H1 (cell line): ENCODE results near the gene NDUFA8. TPM values are rescaled to one million over a fixed set of nuclear protein-coding genes. Genes with fewer than 3 reads are reported as not detected.
A peak's percentile ranks its signal among the peaks of the same experiment; 100 is the strongest.

Experiments used
- CTCF ChIA-PET: fragments of 300-600 bp; sonication (Branson Sonifier 250); formaldehyde crosslinking; loops from one replicate; lab custom pipeline; 2021; ENCODE audit not compliant: partially characterized antibody; lab: Charles Lee
- POLR2A ChIA-PET: fragments of 300-600 bp; sonication (Branson Sonifier 250); formaldehyde crosslinking; loops from one replicate; lab custom pipeline; 2021; ENCODE audit warnings: inconsistent platforms; ENCODE audit not compliant: partially characterized antibody; lab: Charles Lee
- DNase-seq, 2 experiments: peaks; one replicate each; pipeline versions ENCODE4 v3.0.0 to v3.0.0-alpha.2; 2010 to 2022; ENCODE audit warnings: low spot score in 2 of 2, low read depth in 1 of 2, mixed read lengths in 1 of 2
- FAIRE-seq: peaks from 2 replicates; lab custom pipeline; 2011; peaks lifted over from hg19 to GRCh38; lab: Jason Lieb, UNC
- H2AFZ ChIP-seq: 2 replicates; pipeline ENCODE4 v1.8.1; 2012; ENCODE audit warnings: low read length, inconsistent platforms
- H2AK5ac ChIP-seq: 2 replicates; pipeline ENCODE4 v1.6.1; 2013; ENCODE audit warnings: low read depth, low read length
- H2BK120ac ChIP-seq: replicated peaks from 2 replicates; pipeline ENCODE3; 2013; ENCODE audit warnings: low read depth, low read length, inconsistent platforms
- H2BK12ac ChIP-seq: 2 replicates; pipeline ENCODE4 v1.6.1; 2013; ENCODE audit warnings: low read depth, low read length
- H2BK15ac ChIP-seq: 2 replicates; pipeline ENCODE4 v1.6.1; 2013; ENCODE audit warnings: low read length
- H2BK20ac ChIP-seq: 2 replicates; pipeline ENCODE4 v1.6.1; 2013; ENCODE audit warnings: low read length
- H2BK5ac ChIP-seq: 2 replicates; pipeline ENCODE4 v1.6.1; 2013; ENCODE audit warnings: low read depth, low read length
- H3K14ac ChIP-seq: 2 replicates; pipeline ENCODE4 v1.6.1; 2013; ENCODE audit warnings: inconsistent platforms; ENCODE audit not compliant: insufficient read length
- H3K18ac ChIP-seq: 2 replicates; pipeline ENCODE4 v1.6.1; 2013; ENCODE audit warnings: low read length; ENCODE audit errors: extremely low read depth
- H3K23ac ChIP-seq: 2 replicates; pipeline ENCODE4 v1.6.1; 2013; ENCODE audit warnings: inconsistent platforms; ENCODE audit not compliant: insufficient read length
- H3K23me2 ChIP-seq: 2 replicates; pipeline ENCODE4 v1.6.1; 2013; ENCODE audit warnings: low read depth, low read length
- H3K27ac ChIP-seq: 2 replicates; pipeline ENCODE4 v1.6.1; 2011; ENCODE audit warnings: low read depth, low read length, inconsistent platforms
- H3K27me3 ChIP-seq, 4 experiments: replicated peaks in 1 of 4; 1 replicate in 1 of 4; 2 replicates in 3 of 4; pipeline versions ENCODE4 v1.6.1 to v1.8.1; 2011 to 2013; ENCODE audit warnings: low read length in 3 of 4, mild to moderate bottlenecking in 3 of 4, inconsistent platforms in 2 of 4, mixed read lengths in 2 of 4, moderate library complexity in 1 of 4; ENCODE audit not compliant: control insufficient read depth in 3 of 4, insufficient read depth in 3 of 4; ENCODE audit errors: extremely low read depth in 1 of 4
- H3K36me3 ChIP-seq, 4 experiments: 2 replicates each; pipeline versions ENCODE4 v1.6.1 to v1.8.1; 2011 to 2013; ENCODE audit warnings: mild to moderate bottlenecking in 4 of 4, low read length in 3 of 4, moderate library complexity in 2 of 4, control low read depth in 1 of 4, inconsistent platforms in 1 of 4; ENCODE audit not compliant: insufficient read depth in 4 of 4, control insufficient read depth in 2 of 4
- H3K4ac ChIP-seq: replicated peaks from 2 replicates; pipeline ENCODE3; 2013; ENCODE audit warnings: low read length, low read depth, mixed read lengths, inconsistent platforms; ENCODE audit not compliant: insufficient read length
- H3K4me1 ChIP-seq, 4 experiments: replicated peaks in 1 of 4; 1 replicate in 1 of 4; 2 replicates in 3 of 4; pipeline versions ENCODE4 v1.6.1 to v1.8.1; 2011 to 2013; ENCODE audit warnings: low read length in 3 of 4, inconsistent platforms in 2 of 4, mixed read lengths in 1 of 4; ENCODE audit not compliant: insufficient read depth in 4 of 4, control insufficient read depth in 3 of 4
- H3K4me2 ChIP-seq, 2 experiments: 2 replicates each; pipeline versions ENCODE4 v1.6.1 to v1.8.1; 2011 to 2013; ENCODE audit warnings: low read depth in 2 of 2, low read length in 2 of 2, control low read depth in 1 of 2, inconsistent platforms in 1 of 2, mild to moderate bottlenecking in 1 of 2; ENCODE audit not compliant: insufficient read depth in 1 of 2
- H3K4me3 ChIP-seq, 4 experiments: fragments of 200-600, 300-600 bp in 1 of 4; sonication (generic), shearing (Covaris generic), sonication (Bioruptor Twin) in 1 of 4; 2 replicates each; pipeline versions ENCODE4 v1.5.1 to v1.8.1; 2011 to 2016; ENCODE audit warnings: low read length in 4 of 4, low read depth in 3 of 4, control low read depth in 2 of 4, inconsistent platforms in 2 of 4, mild to moderate bottlenecking in 2 of 4, mixed read lengths in 1 of 4, moderate library complexity in 1 of 4; ENCODE audit not compliant: insufficient read depth in 2 of 4; ENCODE audit errors: extremely low read depth in 1 of 4
- H3K56ac ChIP-seq: replicated peaks from 2 replicates; pipeline ENCODE3; 2013; ENCODE audit warnings: low read depth, mild to moderate bottlenecking, mixed read lengths, low read length, inconsistent platforms; ENCODE audit not compliant: insufficient read length
- H3K79me1 ChIP-seq: 2 replicates; pipeline ENCODE4 v1.6.1; 2013; ENCODE audit warnings: low read depth, low read length, control low read depth
- H3K79me2 ChIP-seq, 2 experiments: 2 replicates each; pipeline versions ENCODE4 v1.6.1 to v1.8.1; 2012 to 2013; ENCODE audit warnings: low read length in 2 of 2, mild to moderate bottlenecking in 2 of 2, inconsistent platforms in 1 of 2; ENCODE audit not compliant: insufficient read depth in 2 of 2, control insufficient read depth in 1 of 2
- H3K9ac ChIP-seq, 4 experiments: replicated peaks in 1 of 4; 1 replicate in 1 of 4; 2 replicates in 3 of 4; pipeline versions ENCODE4 v1.6.1 to v1.8.1; 2011 to 2013; ENCODE audit warnings: low read depth in 3 of 4, low read length in 3 of 4, control low read depth in 2 of 4, mild to moderate bottlenecking in 2 of 4, moderate library complexity in 2 of 4, inconsistent platforms in 1 of 4; ENCODE audit errors: extremely low read depth in 1 of 4
- H3K9me3 ChIP-seq, 2 experiments: 2 replicates each; pipeline versions ENCODE4 v1.6.1 to v1.8.1; 2012 to 2013; ENCODE audit warnings: mild to moderate bottlenecking in 2 of 2, moderate library complexity in 2 of 2, control low read depth in 1 of 2, inconsistent platforms in 1 of 2, low read depth in 1 of 2, low read length in 1 of 2, mixed read lengths in 1 of 2; ENCODE audit not compliant: insufficient read depth in 2 of 2
- H4K20me1 ChIP-seq, 2 experiments: replicated peaks in 1 of 2; 2 replicates each; pipeline versions ENCODE3 to v1.8.1; 2011 to 2013; ENCODE audit warnings: inconsistent platforms in 2 of 2, low read length in 2 of 2, mild to moderate bottlenecking in 1 of 2; ENCODE audit not compliant: insufficient read depth in 2 of 2, control insufficient read depth in 1 of 2
- H4K5ac ChIP-seq: 2 replicates; pipeline ENCODE4 v1.6.1; 2013; ENCODE audit warnings: low read length, low read depth, mixed read lengths, inconsistent platforms; ENCODE audit not compliant: insufficient read length
- H4K8ac ChIP-seq: 2 replicates; pipeline ENCODE4 v1.8.0; 2013; ENCODE audit warnings: mild to moderate bottlenecking, moderate library complexity, low read length, inconsistent platforms; ENCODE audit not compliant: insufficient read depth; ENCODE audit errors: extremely low read depth
- H4K91ac ChIP-seq: replicated peaks from 2 replicates; pipeline ENCODE3; 2013; ENCODE audit warnings: low read length, mixed read lengths, inconsistent platforms; ENCODE audit not compliant: insufficient read length
- MAFK ChIP-seq: IDR thresholded peaks from 2 replicates; pipeline ENCODE4 v1.6.1; 2012; ENCODE audit warnings: low read depth, mild to moderate bottlenecking, improper control_type of control experiment, low read length
- WGBS, 2 experiments: shearing (Covaris generic) in 1 of 2; methylation state at CpG; one replicate each; pipeline versions ENCODE4 v1.1.6 to v1.1.7; 2013 to 2015; ENCODE audit warnings: low lambda C conversion rate in 2 of 2, mixed read lengths in 2 of 2, inconsistent platforms in 1 of 2, low coverage in 1 of 2, missing lambda C conversion rate in 1 of 2; ENCODE audit not compliant: insufficient replicate concordance in 2 of 2, insufficient coverage in 1 of 2, insufficient read length in 1 of 2; ENCODE audit errors: extremely low coverage in 1 of 2, missing lambda C conversion rate in 1 of 2; 5-methylcytosine and 5-hydroxymethylcytosine counted together
- polyA plus RNA-seq, 7 experiments: library from polyadenylated mRNA; depleted of rRNA in 3 of 7; stranded (reverse) in 5 of 7; unstranded in 2 of 7; fragments of >200 nt in 5 of 7; fragments of 200-250 nt in 2 of 7; gene quantifications; 1 replicate in 5 of 7; 2 replicates in 1 of 7; 4 replicates in 1 of 7; pipeline versions ENCODE4 v1.2.1 to v1.2.3, GENCODE V29; 2011 to 2013; ENCODE audit warnings: missing spikeins in 2 of 7, mixed read lengths in 2 of 7
- total RNA-seq: library from RNA; stranded (reverse); fragmentation: NEBNext Ultra II Directional; extraction: Animal tissue kit (Norgen Biotek cat#: 25700); gene quantifications from 2 replicates; pipeline ENCODE4 v1.2.1, GENCODE V29; 2021

NDUFA8 gene
- total and polyA plus RNA-seq, 2 of the 8 experiments (the other 6 are each of a cell fraction or from before 2014, with no cell fraction given): 61.0 to 73.8 TPM

DNA sequence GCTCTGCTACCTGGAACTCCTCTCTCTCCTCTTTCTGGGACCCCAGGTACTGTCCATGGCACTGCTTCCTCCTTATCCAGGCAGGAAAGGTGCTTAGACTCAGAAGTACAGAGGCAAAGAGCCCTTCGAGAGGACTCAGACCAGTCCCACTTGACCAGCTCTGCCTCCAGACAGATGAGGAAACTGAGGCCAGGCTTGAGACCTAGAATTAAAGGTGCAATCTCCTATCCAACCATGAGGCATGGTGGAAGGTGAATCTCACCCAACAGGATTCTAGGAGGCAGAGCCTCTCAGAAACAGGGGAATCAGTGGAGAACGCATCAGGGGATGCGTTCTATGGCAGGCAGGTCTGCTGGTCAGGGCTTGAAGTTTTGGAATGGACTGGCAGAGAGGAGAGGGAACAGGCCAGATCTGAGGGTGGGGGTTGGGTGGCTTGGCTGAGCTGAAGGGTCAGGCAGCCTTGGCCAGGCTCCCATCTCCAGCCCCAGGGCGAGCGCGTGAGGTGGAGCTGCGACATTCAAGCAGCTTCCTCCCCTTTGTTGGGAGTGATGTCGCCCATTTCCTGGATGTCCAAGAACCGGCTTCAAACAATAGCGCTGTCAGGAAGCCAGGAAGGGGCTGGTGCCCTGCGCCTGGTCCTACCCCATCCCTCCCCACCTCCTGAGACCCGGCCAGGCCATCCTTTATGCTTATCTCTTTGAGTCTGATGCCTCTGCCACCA is 26.2 kb downstream of the NDUFA8 start:
- no peak overlapping the region for H3K56ac ChIP-seq
- H3K18ac ChIP-seq: peak overlapping the region; percentile 36; the same call in 1 of the 2 replicates
- peak overlapping the region; percentile 82; the same call in 1 of the 2 replicates for H2BK12ac ChIP-seq
- ChIA-PET CTCF (interaction anchor here (0.6 to 9.9 kb wide), 15 partner anchors 10 to 1217 kb away, joined by 3 to 152 read pairs (median 4); partner anchors contain the start of genes MORN5 and NDUFA8), POLR2A (no interaction called here)
- no peak overlapping the region for H3K27ac ChIP-seq
- H2BK5ac ChIP-seq: peak overlapping the region; percentile 77; the same call in 1 of the 2 replicates
- H2BK20ac ChIP-seq: peak overlapping the region; percentile 90; the same call in 1 of the 2 replicates
- WGBS, 2 experiments: 84% methylated on average over 12 of the region's 12 CpGs; no CpG with 5 or more reads in 1 of the 2 experiments
- peaks cover 0 to 5% (median 3%) of the 10 kb centered on the region in 4 experiments; a peak in 4 of 7 replicates for H3K27me3 ChIP-seq
- H3K4me2 ChIP-seq: no peak overlapping the region
- no peak overlapping the region for H3K23ac ChIP-seq
- no peaks in the 10 kb centered on the region for H3K79me2 ChIP-seq
- H3K23me2 ChIP-seq: 0 out of 2 replicates have a peak, but pooled peaks cover 2% of the 10 kb centered on the region
- no peak overlapping the region for H3K9ac ChIP-seq
- peak overlapping the region; percentile 39 for H4K91ac ChIP-seq
- peak overlapping the region; percentile 6; the same call in 1 of the 2 replicates for H2BK15ac ChIP-seq
- no peak for TF ChIP-seq MAFK
- no peak overlapping the region for H3K4me3 ChIP-seq
- no peaks in the 10 kb centered on the region for H3K79me1 ChIP-seq
- H4K20me1 ChIP-seq: peaks cover 0 to 1% of the 10 kb centered on the region in 2 experiments
- peaks cover 14 to 21% (median 17%) of the 10 kb centered on the region in 4 experiments for H3K4me1 ChIP-seq
- no peak overlapping the region for H4K5ac ChIP-seq
- no peak overlapping the region for H2BK120ac ChIP-seq
- no peak overlapping the region for H3K4ac ChIP-seq
- DNase-seq: peak in 1 of 2 experiments; percentile 42
- H3K14ac ChIP-seq: no peak overlapping the region
- FAIRE-seq: no peak
- no peaks in the 10 kb centered on the region for H3K9me3 ChIP-seq
- H4K8ac ChIP-seq: no peak overlapping the region
- H2AK5ac ChIP-seq: peak overlapping the region; percentile 70; the same call in 1 of the 2 replicates
- no peak overlapping the region for H2AFZ ChIP-seq
- H3K36me3 ChIP-seq: no peaks in the 10 kb centered on the region
